ENCODE data around the gene FGF11.

FGF11 gene

DNA sequence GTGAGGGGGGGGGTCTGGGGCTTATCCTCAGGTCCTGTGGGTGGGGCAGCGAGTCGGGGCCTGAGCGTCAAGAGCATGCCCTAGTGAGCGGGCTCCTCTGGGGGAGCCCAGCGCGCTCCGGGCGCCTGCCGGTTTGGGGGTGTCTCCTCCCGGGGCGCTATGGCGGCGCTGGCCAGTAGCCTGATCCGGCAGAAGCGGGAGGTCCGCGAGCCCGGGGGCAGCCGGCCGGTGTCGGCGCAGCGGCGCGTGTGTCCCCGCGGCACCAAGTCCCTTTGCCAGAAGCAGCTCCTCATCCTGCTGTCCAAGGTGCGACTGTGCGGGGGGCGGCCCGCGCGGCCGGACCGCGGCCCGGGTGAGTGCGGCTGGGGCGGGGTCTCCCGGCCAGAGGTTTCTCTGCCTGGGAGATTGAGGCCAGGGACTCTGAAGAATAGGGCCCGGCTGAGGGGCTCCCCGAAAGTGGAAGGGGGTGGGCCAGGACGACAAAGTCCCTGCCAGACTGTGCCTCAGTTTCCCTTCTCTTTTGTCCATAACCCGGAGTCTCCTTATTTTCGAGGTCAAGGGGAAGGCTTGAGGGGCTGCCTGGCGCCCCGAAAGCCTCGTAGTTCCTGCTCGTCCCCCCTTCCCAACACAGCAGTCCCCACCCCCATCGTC is at the start of gene FGF11:
Gene FGF11 (plus strand): TSS at position 51 of the 651 bp plus-strand sequence. CDS start 109 bp downstream, at position 160.
- DNase-seq (ENCODE audit: low read depth) = no peak

DNA sequence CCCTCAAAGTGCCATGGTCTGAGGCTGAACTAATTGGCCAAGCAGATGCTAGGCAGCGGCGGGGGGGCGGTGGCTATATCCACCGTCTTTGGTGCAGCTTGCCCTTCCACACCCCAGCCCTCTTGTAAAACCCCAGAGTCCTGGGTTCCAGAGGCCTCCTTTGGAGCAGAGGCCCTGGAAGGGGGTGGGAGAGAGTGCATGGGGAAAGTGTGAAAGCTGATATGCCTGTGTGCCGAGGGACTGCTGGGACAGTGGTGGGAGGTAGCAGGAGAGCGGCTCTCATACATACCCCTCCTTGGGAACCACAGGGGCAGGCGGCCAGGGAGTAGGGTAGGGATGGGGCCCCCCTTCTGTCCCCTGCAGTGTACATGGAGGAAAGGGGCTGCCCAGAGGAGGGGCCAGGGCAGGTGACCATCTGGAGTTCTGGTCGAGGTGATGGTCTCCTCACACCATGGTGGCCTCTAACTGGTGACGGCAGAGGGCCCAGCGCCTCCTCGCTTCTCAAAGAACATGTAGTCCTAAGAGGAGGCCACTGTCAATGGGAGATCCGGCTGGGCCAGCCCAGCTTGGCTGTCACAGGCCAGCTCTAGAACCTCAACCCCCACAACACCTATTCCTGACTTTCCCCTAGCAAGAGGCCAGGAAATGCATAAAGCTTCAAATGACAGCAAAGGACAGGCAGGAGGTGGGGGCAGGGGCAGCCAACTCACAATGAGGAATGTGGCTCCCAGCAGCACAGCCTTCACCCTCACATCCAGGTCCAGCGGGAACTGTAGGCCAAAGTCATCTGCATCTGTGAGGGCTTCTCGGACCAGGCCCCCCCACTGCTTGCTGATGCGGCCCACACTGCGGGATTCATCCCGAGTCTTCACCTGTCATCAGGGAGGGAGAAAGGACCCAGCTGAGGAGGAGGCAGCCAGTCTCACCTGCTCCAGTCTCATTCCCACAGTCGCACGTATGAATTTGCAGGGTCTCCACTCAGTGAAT is 49.1 kb upstream of the FGF11 start:
- DNase-seq (ENCODE audit: low read depth) = no peak

DNA sequence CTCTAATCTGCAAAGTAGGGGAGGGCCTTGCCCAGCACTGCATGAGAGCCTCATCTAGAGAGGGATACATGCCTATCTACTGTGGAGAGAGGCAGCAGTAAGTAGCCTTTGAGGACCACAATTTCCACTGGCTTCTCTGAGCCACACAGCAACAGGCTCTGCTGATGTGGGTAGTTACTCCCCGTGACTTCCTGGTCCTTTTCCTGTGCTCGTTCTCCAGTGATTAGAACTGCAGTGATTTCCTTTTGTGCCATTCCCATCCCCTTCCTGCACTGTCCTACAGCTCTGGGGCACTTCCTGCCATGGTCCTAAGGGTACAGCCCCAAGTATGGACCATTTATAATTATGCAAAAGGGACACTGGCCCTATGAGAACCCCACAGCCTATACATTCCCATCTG is 48.0 kb upstream of the FGF11 start:
- DNase-seq (ENCODE audit: low read depth) = no peak

DNA sequence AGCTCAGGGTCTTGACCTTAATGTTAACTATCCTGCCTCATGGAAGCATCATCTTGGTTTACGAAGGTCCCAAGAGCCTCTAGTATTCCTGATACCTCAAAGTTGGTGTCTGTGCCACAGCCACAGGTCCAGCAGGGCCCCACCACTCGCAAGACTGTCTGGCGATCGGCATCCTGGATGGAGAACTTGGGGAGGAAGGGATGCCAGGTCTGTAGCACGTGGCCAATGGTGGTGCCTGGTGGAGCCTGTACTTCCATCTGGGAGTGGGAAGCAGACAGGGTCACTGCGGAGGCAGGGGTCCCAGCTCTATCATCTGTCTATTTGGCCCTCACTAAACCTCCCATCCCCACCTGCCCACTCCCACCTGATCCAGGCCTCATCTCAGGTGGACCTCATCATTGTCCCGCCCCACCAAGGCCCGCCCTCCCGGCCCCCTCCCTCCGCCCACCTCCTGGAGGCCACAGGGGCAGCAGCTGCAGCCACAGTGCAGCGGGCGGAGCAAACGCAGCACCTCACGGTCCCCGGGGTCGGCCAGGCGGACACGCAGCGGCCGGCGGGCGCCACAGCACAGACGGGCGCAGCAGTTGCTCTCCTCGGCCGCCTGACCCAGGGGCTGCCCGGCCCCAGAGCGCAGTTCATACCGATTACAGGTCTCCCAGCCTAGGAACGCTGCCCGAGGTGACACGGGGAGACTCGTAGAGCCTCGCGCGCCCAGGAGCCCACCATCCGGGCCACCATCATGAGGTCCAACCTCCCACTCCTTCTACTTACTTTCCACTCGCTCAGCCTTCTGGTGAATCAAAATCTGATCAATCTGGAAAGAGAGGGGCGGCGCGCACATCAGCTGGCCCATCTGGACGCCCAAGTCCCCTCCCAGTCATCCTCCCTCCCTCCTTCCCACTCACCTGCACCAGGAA is 46.4 kb upstream of the FGF11 start:
- no peak for DNase-seq (ENCODE audit: low read depth)

DNA sequence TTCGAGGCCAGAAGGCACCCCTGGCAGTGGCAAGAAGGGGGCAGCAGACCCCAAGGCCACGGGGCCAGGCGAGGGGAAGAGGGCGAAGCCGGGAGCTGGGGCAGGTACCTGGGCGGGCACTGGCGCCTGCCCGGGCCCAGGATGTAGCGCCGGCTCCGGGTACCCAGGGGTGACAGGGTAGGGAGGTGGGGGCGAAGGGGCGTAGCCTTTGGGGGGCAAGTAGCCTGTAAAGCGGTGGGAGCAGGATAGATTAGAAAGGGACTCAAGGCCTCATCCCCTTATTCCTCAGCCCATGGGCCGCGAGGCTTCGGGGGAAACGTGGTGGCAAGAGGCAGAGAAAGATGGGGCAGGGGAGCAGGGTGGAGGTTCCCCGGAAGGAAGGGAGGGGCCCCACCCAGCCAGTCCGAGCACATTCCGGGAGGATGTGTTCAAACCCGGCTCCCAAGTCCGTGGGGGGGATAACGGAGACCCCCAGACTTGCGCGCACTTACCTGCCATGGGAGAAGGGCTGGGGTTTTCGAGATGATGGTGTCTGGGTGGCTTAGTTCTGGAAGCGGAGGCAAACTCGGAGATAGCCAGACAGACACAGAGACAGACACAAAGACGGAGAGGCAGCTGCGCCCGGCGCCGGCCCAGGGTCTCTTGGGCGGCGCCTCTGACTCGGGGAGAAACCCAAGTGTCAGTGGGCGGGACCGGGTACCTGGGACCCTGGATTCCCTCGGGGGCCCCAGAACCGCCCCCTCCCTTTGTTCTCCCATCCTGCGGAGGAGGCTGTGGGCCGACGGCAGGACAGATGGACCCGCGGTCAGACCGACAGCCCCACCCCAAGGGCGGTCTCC is 45.5 kb upstream of the FGF11 start:
- peak; percentile 52 for DNase-seq (ENCODE audit: low read depth)

DNA sequence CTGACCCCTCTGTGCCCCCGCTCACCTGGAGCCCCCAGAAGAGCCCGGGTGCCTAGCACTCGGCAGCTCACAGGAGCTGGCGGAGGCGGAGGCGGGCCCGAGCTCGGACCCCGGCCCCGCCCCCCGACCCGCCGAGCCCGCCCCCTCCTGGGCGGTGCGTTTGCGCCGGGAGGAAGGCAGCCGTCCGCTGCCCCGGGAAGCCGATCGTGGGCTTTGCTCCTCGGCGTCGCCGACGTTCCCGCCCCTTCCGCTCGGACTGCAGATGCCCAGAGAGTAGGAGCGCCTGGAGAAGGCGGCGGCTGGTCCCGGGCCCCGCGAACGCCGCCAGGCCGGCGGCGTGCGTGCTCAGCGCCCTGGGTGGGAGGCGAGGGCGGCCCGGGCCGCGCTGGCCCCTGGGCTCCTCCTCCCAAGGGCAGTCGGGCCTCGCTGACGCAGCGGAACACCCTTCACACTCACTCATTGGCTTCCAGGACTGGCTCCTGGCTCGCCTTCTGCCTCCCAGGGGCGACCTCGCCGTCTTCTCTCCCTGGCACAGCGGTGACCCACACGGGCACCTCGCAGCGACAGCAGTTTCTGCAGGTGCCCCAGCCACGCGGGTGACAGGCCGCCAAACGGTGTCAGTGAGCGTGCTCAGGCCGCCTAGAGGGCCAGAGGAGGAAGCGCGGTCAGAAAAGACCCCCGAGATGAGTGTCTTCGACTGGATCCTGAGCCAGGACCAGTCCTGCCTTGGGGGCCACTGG is 44.7 kb upstream of the FGF11 start, which contains the start of gene PLSCR3:
Gene PLSCR3 (minus strand): TSS at position 74 of the 740 bp plus-strand sequence. CDS start 415 bp downstream, outside the sequence.
- DNase-seq (ENCODE audit: low read depth) = peak; percentile 75

DNA sequence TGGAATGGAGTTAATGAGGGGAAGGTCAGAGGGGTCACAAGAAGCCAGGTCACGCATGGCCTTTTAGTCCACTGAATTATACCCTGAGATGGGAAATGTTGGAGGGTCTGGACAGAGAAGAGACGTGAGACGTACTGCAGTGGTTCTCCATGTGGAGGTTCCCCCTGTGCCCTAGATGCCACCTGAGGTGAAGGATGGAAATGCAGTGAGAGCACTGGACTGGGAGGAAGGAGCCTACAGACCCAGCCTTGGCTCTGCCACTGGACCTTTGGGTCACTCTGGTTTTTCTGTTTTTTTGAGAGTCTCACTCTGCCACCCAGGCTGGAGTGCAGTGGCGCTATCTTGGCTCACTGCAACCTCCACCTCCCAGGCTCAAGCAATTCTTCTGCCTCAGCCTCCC is 43.2 kb upstream of the FGF11 start:
- DNase-seq (ENCODE audit: low read depth) = no peak

DNA sequence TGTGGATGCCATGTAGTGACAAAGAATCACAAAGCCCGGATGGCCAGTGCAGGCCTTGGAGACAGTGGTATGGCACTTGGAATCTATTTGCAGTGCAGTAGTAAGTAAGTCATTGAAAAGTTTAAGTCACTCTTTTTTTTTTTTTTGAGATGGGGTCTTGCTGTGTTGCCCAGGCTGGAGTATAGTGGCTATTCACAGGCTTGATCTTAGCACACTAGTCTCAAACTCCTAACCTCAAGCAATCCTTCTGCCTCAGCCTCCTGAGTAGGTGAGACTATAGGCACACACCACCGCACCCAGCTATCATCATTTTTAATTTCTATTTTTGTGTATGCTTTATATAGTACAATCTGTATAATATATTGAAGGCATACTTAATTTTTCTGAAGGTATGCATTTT is 40.7 kb upstream of the FGF11 start:
- DNase-seq (ENCODE audit: low read depth) = no peak

DNA sequence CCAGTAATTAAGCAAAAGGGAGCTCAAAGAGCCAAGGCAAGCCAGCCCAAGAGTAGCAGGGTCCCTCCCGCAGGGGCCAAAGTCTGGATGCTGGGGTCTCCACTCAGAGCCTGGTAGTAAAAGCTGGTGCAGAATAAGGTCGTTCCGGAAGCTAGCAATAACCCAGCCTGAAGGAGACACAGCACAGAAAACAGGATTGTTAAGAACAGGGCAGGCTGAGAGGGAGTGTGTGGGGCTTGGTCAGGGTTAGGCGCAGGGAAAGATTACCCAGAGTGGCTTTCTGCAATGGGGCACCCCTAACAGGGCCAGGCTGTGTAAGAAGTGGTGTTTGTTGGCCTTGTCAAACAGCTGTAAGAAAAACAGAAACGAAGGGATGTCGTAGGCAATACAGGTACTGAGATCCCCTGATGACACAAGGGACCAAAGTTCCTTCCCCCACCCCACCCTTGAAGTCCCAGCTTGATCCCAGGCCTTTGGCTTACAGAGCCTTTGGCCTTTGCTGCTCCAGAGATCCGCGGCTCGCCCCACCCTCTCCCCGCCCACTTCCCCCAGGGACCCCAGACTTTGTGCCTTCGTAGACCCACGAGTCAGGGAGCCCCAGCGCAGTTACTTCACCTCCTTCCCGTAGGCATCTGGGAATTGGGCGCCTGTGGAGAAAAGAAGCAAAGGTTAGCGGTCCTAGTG is 36.1 kb upstream of the FGF11 start:
- DNase-seq (ENCODE audit: low read depth) = no peak

DNA sequence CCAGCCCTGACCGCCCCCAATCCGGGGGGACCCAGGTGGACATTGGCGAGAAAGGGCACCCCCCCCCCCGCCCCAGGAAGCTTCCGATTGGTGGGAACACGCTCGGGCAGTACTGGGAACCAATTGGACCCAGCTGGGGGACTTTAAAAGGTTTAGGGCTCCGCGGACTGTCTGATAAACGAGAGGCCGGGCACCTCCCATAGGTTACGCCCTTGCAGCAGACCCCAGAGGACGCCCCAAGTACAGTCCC is 35.7 kb upstream of the FGF11 start:
- DNase-seq (ENCODE audit: low read depth) = no peak

DNA sequence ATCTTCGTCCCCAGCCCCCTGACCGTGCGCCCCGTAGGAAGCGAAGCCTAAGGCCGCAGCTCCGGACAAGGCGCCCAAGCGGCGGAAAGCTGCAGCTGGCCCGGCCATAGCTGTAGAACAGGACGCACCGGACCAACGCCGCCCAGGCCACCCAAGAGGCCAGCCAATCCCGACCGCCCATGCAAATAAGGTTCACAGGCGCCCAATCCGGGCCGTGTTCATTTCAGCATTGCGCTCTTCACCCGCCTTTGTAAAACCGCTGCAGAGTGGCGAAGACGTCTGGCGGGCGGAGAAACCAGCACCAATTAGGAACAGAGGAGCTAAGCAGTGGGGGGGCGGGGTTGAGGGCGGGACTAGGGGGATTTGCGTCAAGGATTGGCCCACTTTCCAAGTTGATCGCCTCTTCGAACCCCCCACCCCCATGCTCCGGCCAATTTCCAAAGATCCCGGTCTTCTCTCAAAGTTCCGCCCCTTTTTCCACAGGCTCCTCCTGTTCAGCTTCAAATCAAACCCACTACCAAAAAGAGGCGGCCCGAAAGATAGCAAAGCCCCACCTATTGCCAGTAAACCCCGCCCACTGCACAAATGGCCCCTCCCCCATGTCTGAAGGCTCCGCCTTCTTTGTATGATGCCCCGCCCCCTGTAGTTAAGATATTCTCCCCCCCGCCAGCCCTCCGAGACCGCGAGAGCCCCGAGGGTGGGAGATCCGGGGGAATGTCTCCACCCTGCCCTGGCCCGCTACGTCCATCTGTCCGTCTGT is 35.2 kb upstream of the FGF11 start, which contains the start of gene TMEM256:
Gene TMEM256 (minus strand): TSS at position 121 of the 760 bp plus-strand sequence. CDS start 13 bp downstream, at position 108.
- DNase-seq (ENCODE audit: low read depth) = peak; percentile 89

DNA sequence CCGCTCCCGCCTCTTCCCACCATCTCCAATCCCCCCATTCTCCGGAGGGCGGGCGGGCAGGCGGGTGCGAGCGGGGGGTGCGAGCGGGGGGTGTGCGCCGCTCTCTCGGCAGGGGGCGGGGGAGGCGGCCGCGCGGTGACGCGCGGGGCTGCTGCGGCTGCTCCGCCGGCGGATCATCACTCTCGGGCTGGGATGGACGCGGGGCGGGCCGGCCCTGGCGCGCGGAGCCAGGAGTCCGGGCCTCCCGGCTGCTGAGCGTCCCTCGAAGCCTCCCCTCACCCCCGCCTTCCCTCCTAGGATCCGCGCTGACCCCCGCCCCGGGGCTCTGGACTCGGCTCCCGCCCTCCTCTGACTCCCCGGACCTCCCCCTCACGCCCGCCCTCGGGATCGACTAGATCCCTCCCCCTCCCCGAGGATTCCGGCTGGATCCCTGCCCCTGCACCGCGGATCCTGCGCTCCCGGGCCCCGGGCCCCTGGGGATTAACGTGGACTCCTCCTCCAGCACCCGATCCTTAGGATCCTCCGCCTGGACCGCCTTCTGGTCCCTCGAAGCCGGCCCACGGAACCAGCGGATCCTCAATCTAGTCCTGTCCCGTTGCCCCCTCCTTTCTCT is 34.5 kb upstream of the FGF11 start:
- peak; percentile 63 for DNase-seq (ENCODE audit: low read depth)

DNA sequence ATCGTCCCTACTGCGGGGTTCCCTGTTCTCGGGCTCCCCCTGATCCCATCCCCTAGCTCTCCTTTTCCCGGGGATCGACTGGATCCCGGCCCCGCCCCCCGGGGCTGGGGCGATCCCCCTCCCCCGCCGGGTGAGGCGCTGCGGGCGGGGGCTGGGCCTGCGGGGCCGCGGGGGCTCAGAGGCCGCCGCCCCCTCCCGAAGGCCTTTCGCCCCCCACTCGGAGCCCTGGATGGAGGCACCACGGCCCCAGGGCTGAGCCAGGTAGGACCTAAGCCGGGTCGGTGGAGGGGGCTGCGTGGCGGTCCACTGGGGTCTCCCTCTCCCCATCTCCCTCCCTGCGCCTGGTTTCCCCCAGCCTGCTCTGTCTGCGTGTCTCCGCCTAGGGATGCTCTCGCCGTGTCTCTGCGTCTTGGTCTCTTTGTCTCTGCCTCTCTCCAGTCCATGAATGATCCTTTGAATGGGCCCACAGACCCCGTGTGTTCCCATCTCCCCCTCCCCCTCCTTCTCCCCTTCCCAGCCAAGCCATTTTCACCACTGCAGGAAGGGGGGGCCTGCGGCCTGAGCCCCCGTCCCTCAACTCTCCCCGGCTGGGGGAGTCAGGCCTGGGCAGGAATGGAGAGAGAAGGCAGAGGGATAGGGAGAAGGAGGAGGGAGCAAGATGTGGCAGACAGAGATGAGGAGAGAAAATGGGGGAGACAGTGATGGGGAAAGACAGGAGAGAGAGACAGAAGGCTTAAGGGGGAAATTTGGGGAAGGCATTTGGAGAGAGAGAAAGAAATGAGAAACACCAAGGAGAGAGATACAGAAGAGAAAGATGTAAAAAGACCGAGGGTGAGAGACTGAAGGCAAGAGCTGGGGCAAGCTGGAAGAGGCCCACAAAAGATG is 33.7 kb upstream of the FGF11 start:
- DNase-seq (ENCODE audit: low read depth) = no peak

DNA sequence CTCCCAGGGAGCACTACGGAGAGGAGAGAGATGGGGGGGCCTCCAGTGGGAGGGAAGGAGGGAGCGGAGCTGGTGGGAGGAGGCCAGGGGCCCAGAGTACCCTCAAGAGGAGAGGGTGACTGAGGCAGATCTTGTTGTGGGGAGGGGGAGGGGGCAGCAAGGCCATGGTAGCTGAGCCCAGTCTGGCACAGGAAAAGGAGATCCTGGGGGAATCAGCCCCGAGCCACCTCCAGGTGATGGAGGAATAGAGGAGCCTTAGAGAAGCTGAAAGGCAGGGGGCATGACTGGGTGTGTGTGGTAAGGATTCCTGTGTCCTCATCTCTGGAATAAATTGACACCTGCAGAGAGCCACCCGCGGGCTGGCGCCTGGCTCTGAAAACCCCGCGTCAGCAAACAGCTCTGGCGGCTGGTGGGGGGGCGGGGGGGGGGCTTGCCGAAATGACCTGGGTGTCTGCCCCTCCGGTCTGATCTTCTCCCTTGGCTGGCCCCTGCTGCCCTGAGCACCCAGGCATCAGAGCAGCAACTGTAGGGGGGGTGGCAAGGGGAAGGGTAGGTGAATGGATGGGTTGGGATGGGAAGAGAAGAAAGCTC is 33.0 kb upstream of the FGF11 start:
- DNase-seq (ENCODE audit: low read depth) = no peak

DNA sequence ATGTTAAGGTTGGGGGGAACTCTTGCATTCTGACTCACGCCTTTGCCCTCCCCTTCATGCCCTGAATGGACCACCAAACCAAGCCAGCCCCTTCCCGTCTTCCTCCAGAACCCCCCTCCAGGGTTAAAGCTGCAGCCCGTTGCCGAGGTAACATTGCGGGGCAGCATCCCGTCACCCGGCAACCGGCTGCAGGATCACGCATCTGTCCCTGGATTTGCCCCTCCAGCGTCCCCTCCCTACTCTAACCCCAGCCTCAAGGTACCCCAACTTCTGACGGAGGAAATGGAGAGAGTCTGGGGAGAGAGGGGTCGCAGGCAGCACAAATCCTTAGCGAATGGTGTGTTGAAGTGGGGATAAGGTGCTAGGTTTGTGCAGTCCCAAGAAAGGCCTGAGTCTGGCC is 32.2 kb upstream of the FGF11 start:
- no peak for DNase-seq (ENCODE audit: low read depth)

DNA sequence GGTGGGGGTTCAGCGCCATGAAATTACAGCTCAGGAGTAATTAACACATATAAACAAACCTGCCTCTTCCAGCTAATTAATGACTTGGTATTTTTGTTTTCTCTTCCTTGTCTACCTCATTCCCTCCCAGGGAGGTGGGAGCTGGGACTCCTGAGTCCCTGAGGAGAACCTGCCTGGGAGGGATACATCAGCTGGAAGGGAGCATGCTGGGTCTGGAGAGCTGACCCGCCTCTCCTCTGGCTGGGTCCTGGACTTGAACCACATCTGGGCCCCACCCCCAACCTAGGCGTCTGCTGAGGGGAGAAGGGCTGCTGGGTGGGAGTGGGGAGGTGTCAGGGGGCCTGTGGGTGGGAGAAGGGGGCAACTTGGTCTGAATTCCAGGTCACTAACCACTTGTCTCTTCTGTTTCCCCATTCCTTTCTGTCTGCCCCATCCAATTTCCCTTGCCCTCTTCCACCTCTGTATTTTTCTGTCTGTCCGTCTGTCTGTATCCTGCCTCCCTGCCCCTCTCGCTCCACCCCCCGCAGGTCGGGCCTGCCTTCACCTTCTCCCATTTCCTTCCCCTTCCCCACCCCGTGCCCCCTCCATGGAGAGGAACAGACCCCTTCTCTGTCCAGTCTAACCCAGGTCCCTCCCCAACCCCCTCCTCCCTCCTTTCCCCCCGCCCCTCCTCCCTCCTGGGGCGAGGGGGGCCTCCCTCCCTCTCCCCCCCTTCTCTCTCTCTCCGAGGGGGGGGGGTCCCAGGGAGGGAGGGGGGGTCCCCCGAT is 31.6 kb upstream of the FGF11 start, which contains the start of gene NLGN2:
Gene NLGN2 (plus strand): TSS at position 361 of the 767 bp plus-strand sequence. CDS start 411 bp downstream, outside the sequence.
- DNase-seq (ENCODE audit: low read depth) = no peak
